HG02943 (cell line): ENCODE measurements around the gene TBR1.

ENCODE experiments used
- ATAC-seq: cut with Tn5 transposase; IDR thresholded peaks from one replicate; pipeline ENCODE4 v1.9.1; 2021; ENCODE audit warnings: mild to moderate bottlenecking, low read depth, moderate library complexity; ENCODE audit not compliant: unreplicated experiment

TBR1 gene

DNA sequence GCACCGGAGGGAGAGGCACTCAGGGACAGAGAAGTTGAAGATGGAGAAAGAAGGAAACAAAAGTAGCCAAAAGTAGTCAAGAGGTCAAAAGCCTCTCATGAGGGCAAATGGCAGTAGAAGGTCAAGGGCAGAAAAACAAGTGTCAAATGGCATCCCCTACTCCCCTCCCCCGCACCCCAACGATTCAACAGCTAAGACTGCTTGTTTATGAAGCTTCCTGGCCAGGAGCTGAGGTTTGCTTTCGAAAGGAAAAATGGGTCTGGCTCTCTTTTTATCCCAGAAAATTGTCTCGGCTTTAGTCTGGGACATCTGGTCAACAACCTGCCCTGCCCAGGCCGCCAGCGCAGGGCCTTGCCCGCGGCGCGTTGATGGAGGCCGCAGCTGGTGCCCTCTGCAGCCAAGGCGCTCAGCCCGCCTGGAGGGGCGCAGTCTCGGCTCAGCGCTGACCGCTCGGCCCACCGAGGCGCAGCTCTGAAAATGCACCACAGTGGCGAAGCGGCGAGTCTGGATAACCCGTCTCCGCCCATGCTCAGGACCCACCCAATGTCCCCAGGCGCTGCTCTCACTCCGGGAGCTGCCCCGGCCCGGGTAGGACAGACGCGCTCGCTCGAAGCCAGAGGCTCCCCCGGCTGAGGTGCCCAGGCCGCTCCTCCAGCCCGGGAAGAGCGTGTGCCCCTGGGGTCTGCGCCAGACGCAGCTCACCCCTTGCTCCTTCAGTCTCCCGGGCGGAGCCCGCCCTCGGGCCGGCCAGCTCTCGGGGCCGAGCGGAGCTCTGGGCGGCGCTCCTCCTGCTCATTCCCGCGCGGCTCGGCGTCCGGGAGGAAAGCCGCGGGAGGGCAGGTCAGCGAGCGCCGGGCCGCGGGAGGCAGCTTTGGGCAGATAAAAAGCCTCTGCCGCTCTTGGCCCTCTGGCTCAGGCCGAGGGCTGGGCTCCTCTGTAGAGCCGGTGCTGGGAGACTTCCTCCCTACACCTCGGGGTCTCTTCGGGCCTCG lies 1.8 kb upstream of the TBR1 start:
- no peak for ATAC-seq

GRCh38 chr2:161415034-161415986 lies 787 bp upstream of the TBR1 start:
- ATAC-seq: no peak

GRCh38 chr2:161416708-161417437 lies 776 bp downstream of the TBR1 start:
- no peak for ATAC-seq

GRCh38 chr2:161417438-161418274 lies 1.6 kb downstream of the TBR1 start:
- ATAC-seq: no peak

DNA sequence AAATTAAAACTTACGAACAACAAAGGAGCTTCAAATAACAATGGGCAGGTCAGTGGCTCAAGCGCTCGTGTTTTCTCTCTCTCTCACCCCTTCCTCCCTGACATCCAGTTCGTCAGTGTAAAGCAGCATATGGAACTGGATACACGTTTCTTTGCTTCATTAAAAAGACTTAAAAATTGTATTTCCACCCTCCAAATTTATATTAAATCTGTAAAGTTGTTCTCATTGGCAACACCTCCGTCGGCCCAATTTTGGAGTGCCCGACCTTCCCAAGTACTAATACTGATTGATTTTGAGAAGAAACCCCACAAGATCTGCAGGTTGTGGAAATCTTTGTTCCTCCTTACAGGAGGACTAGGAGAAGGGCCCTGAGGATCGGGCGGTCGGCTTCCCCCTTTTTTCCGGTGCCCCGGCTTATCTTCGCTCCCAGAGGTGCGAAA lies 2.2 kb downstream of the TBR1 start:
- ATAC-seq: no peak

DNA sequence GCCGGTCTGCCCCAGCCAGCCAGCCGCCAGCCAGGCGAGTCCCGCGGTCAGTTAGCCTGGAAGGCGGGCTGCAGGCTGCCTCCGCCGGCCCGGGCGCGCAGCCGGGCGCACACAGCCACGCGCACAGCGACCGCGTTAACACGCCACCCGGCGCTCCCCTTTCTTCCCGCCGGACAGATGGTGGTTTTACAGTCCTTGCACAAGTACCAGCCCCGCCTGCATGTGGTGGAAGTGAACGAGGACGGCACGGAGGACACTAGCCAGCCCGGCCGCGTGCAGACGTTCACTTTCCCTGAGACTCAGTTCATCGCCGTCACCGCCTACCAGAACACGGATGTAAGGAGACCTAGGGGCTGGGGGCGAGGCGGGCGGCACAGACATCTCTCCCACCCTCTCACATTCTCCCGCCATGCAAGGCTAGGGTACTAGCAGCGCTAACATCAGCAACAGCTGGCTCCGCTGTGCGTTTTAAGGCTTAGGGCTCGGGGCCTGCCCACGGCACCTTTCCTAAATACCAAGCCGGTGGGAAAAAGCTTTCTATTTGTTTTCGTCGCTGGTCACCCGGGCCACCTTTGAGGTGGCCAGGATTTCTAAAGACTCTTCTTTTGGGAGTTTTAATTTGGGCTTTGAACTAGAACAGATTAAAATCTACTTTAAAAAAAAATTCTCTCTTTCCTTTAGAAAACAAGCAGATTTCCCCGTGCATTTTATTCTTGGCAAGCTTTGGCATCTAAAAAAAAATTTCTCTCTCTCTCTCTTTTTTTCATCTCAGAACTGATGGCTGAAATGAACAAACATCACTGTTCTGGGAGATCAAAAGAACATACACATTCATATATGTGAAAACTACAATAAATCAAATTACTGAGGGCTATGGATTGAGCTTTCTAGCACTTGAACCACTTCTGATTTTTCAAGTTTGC lies 2.9 kb downstream of the TBR1 start:
- ATAC-seq: no peak

GRCh38 chr2:161419638-161420190 lies 3.6 kb downstream of the TBR1 start:
- no peak for ATAC-seq

DNA sequence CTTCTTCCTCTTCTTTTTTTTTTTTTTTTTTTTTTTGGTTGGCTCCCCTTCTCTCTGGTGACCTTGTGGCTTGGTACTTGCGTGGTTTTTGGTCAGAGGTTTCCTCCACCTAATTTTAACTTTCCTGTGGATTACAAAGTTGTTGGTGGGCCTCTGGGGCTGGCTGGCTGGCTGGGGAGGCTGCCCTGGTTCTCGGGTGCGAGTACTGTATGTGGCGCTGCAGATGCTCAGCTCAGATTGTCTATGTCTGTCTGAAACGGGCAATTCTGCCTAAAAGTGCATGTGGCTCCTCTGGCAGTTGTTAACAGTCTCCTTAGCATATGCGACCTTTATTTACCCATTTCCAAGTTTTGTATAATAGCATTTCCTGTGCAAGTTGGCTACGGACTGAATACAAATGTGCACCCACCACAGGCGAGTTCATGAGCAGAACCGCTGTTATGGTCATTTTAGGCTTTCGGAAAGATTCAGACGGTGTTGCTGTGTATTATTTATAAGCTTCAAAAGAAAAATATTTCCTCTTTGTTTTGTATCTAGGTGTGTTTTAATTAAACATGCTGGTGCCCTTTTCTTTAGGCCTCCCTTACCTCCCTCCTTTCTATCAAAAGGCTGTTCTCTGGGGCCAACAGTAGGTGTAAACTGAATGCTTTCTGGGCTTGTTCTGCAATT lies 4.4 kb downstream of the TBR1 start:
- ATAC-seq: no peak

GRCh38 chr2:161421686-161422085 lies 5.6 kb downstream of the TBR1 start:
- ATAC-seq: no peak

GRCh38 chr2:161422816-161423403 lies 6.8 kb downstream of the TBR1 start:
- ATAC-seq: no peak

DNA sequence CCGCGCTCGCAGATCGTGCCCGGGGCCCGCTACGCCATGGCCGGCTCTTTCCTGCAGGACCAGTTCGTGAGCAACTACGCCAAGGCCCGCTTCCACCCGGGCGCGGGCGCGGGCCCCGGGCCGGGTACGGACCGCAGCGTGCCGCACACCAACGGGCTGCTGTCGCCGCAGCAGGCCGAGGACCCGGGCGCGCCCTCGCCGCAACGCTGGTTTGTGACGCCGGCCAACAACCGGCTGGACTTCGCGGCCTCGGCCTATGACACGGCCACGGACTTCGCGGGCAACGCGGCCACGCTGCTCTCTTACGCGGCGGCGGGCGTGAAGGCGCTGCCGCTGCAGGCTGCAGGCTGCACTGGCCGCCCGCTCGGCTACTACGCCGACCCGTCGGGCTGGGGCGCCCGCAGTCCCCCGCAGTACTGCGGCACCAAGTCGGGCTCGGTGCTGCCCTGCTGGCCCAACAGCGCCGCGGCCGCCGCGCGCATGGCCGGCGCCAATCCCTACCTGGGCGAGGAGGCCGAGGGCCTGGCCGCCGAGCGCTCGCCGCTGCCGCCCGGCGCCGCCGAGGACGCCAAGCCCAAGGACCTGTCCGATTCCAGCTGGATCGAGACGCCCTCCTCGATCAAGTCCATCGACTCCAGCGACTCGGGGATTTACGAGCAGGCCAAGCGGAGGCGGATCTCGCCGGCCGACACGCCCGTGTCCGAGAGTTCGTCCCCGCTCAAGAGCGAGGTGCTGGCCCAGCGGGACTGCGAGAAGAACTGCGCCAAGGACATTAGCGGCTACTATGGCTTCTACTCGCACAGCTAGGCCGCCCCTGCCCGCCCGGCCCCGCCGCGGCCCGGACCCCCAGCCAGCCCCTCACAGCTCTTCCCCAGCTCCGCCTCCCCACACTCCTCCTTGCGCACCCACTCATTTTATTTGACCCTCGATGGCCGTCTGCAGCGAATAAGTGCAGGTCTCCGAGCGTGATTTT lies 7.6 kb downstream of the TBR1 start:
- no peak for ATAC-seq

DNA sequence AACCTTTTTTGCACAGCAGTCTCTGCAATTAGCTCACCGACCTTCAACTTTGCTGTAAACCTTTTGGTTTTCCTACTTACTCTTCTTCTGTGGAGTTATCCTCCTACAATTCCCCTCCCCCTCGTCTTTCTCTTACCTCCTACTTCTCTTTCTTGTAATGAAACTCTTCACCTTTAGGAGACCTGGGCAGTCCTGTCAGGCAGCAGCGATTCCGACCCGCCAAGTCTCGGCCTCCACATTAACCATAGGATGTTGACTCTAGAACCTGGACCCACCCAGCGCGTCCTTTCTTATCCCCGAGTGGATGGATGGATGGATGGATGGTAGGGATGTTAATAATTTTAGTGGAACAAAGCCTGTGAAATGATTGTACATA lies 8.3 kb downstream of the TBR1 start:
- ATAC-seq: no peak

- ATAC-seq: no peak
These were observed 9.0 kb downstream of the TBR1 start for GRCh38 chr2:161424891-161425727.

DNA sequence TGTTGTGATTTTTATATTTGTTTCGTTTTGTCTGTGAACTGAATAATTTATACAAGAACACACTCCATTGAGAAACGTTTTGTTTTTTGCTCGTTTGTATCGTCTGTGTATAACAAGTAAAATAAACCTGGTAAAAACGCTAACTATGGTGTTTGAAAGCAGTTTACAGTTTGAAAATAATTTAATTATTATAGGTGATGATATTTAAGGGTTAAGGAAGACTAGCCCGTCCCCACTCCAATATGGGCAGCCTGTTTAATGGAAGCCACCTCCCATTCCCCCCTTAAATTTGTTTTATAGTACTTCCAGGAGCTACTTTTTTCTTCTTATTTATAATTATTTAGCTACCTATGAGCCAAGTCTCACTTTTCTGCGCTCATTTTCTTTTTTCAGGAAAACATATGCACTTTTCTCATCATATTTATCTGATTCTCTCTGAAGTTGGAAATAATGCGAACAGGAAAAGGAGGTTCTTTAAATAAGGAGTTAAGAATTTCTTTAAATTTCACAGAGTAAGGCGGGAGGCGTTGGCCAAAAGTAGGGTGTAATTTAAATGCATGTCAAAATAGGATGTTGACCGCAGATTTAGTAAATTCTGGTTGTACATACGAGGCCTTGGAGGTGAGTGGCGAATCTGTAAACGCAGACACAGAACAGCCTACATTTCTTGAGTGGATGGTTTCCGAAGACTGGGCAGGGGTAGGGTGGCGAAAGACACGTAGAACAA lies 9.8 kb downstream of the TBR1 start:
- ATAC-seq: no peak

DNA sequence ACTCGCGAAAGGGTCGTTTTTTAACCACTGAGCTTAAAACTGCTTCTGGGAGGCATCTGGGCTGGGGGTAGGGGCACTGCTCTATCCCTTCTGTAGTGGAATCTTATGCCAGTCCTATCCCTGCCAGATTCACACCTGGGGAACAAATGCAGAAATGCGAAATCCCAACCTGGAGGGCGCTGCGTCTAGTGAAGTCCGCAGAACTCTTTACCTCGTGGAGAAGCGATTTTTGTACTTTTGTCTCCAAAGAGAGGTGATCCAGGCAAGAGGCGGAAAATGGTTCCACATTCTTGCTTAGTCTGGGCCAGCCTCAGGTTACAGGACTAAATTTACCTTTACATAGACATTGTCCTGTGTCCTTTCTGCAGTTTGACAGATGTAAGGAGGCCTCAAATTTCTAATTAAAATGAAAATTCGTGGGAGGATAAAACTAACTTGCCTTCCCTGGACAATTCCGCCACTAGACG lies 10.4 kb downstream of the TBR1 start:
- no peak for ATAC-seq
